ENCODE measurements around the gene YIPF6. TPM values are rescaled to one million over a fixed set of nuclear protein-coding genes. Genes with fewer than 3 reads are reported as not detected.
"Not testable (repeated sequence)": the region's sequence is repeated elsewhere in the genome, so short reads cannot be mapped to it uniquely, and the experiment has no call there.

YIPF6 gene
- total RNA-seq, 2 donors from 2014 or later: 12.9 to 14.0 TPM

GRCh38 chrX:68464796-68465195 lies 34.1 kb upstream of the YIPF6 start:
- ATAC-seq (no peak), DNase-seq (no peak)
- WGBS, 2 donors: 68 to 76% methylated on average over 3 of the region's 4 CpGs
- no peaks in the 10 kb centered on the region for H3K27me3 ChIP-seq
- no peak overlapping the region for H3K27ac ChIP-seq
- H3K9me3 ChIP-seq: no peaks in the 10 kb centered on the region
- H3K4me1 ChIP-seq: no peaks in the 10 kb centered on the region
- intact Hi-C loops (cut with DNase I): no loop called here
- H3K36me3 ChIP-seq (replicated peaks in 1 of 2; ENCODE audit: insufficient read depth in 1 of 2, low read depth in 2 of 2): no peaks in the 10 kb centered on the region
- H3K4me3 ChIP-seq: no peak overlapping the region
- TF ChIP-seq POLR2A (IDR thresholded peaks at IDR 0.05) (no peak), CTCF (IDR thresholded peaks at IDR 0.05) (no peak)

GRCh38 chrX:68480969-68481368 lies 17.9 kb upstream of the YIPF6 start:
- Histone ChIP-seq H3K4me3 (no peak overlapping the region), H3K27me3 (no peaks in the 10 kb centered on the region), H3K36me3 (replicated peaks in 1 of 2; ENCODE audit: insufficient read depth in 1 of 2, low read depth in 2 of 2) (no peaks in the 10 kb centered on the region), H3K9me3 (no peaks in the 10 kb centered on the region), H3K27ac (no peak overlapping the region), H3K4me1 (no peaks in the 10 kb centered on the region)
- WGBS, 2 donors: 69 to 100% methylated on average over 1 of the region's 1 CpG
- TF ChIP-seq POLR2A (IDR thresholded peaks at IDR 0.05) (no peak), CTCF (IDR thresholded peaks at IDR 0.05) (no peak)
- DNase-seq (no peak), ATAC-seq (no peak)
- intact Hi-C loops (cut with DNase I): no loop called here

- intact Hi-C loops (cut with DNase I): not testable (repeated sequence)
These were observed 12.7 kb upstream of the YIPF6 start for GRCh38 chrX:68486198-68486597.

GRCh38 chrX:68487254-68487653 lies 11.6 kb upstream of the YIPF6 start:
- no peak for TF ChIP-seq POLR2A (IDR thresholded peaks at IDR 0.05)
- TF ChIP-seq CTCF (IDR thresholded peaks at IDR 0.05): no peak
- no peak for DNase-seq
- Histone ChIP-seq H3K4me3 (no peak overlapping the region), H3K36me3 (replicated peaks in 1 of 2; ENCODE audit: insufficient read depth in 1 of 2, low read depth in 2 of 2) (no peaks in the 10 kb centered on the region), H3K9me3 (no peaks in the 10 kb centered on the region), H3K27ac (no peak overlapping the region), H3K27me3 (no peaks in the 10 kb centered on the region), H3K4me1 (no peaks in the 10 kb centered on the region)
- intact Hi-C loops (cut with DNase I): no loop called here
- 51 to 56% methylated on average over 4 of the region's 4 CpGs for WGBS, 2 donors
- ATAC-seq: no peak

More at GRCh38 chrX:68486198-68486597, 12.7 kb upstream of the YIPF6 start:
- no CpG with 5 or more reads among the region's 3 CpGs for WGBS, 2 donors
- not testable (repeated sequence) for DNase-seq; H3K27me3 ChIP-seq; ATAC-seq; H3K4me3 ChIP-seq; H3K27ac ChIP-seq; H3K9me3 ChIP-seq; H3K4me1 ChIP-seq; H3K36me3 ChIP-seq (replicated peaks in 1 of 2; ENCODE audit: insufficient read depth in 1 of 2, low read depth in 2 of 2)

DNA sequence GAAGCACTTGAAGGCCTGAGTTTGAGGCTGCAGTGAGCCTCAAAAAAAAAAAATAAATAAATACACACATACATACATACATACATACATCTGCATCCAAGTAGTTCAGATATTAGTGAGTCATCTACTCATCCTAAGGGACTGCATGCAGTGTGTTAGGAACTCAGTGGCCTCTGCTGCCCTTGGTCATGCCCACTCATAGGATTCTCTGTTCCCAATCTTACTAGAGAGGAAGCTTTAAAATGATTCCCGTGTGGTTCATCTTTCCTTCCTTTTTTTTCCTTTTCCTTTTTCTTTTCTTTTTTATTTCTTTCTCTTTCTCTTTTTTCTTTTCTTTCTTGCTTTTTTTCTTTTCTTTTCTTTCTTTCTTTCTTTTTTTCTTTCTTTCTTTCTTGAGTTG lies 10.9 kb upstream of the YIPF6 start:
- Histone ChIP-seq H3K27me3 (no peaks in the 10 kb centered on the region), H3K9me3 (no peaks in the 10 kb centered on the region), H3K27ac (no peak overlapping the region), H3K36me3 (replicated peaks in 1 of 2; ENCODE audit: insufficient read depth in 1 of 2, low read depth in 2 of 2) (no peaks in the 10 kb centered on the region), H3K4me1 (no peaks in the 10 kb centered on the region), H3K4me3 (no peak overlapping the region)
- no peak for DNase-seq
- TF ChIP-seq POLR2A (IDR thresholded peaks at IDR 0.05) (no peak), CTCF (IDR thresholded peaks at IDR 0.05) (no peak)
- intact Hi-C loops (cut with DNase I): no loop called here
- ATAC-seq: no peak
- whole genome bisulfite sequencing, 2 donors: 67% methylated on average over 1 of the region's 1 CpG; no CpG with 5 or more reads in 1 of the 2 donors

Measured in body of pancreas (tissue), 4 donors.